NCI-H2029 (cell line): Measurements from ENCODE around the gene PTPRG.

ENCODE experiments used
- DNase-seq: peaks from one replicate; lab custom pipeline; 2025; lab: John Stamatoyannopoulos, UW

Gene PTPRG

GRCh38 chr3:61932499-61932898 is 371.1 kb downstream of the PTPRG start:
- DNase-seq: no peak

- DNase-seq: no peak
Observed at GRCh38 chr3:61933798-61934504, 372.6 kb downstream of the PTPRG start.

DNA sequence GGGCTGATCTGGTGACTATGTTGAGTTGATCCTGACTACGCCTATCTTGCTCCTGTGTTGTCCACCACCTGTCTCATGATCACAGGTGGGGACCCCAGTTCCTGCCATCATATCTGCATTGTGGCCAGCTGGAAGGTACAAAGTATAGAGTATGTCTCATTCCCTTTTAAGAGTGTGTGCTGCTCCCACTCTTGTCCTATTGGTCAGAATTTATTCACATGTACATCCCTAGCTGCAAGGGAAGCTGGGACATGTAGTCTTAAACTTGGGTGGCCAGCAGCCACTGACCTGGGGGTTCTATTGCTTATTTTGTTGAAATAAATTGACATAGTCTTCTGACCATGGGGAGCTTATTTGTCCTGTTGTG is 373.1 kb downstream of the PTPRG start:
- no peak for DNase-seq

DNA sequence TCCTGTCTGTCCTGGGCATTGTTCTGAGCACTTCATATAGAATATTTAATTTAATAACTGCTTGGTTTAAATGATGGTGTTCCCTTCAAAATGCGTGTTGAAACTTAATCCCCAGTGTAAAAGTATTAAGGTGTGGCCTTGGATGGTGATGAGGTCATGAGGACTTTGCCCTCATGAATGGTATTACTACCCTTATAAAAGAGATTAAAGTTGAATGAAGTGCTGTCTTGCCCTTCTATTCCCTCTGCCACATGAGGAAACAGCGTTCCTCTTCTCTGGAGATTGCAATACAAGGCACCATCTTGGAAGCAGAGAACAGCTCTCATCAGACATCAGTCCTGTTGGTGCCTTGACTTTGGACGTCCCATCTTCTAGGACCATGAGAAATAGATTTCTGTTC is 374.4 kb downstream of the PTPRG start:
- DNase-seq: no peak

DNA sequence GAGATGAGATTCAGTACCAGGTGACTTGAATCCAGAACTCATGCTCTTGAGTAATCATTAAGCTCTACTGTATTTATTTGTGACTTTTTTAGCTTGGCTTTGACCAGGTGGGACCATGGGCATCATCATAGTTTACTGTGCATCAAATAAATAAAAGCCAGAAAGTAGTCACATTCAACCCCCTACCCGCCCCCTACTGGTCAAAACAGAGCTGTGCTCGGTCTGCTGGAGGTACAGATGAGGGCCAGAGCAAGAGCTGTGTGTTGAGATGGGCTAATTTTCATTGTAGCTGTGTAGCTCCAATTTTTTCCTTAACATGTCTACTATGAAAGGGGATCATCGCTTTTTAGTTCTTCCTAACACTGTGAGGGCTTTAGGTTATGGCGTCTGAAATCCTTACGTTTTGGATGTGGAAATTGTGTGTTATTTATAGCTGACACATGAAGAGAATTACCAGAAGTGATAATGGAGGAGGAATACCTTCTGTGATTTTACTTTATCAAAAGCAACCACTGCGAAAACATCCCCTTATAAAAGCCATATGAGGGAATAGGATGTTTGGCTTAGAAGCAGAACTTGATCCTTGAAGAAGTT is 375.1 kb downstream of the PTPRG start:
- no peak for DNase-seq

GRCh38 chr3:61937477-61937876 is 376.1 kb downstream of the PTPRG start:
- no peak for DNase-seq

GRCh38 chr3:61938878-61939549 is 377.6 kb downstream of the PTPRG start:
- DNase-seq: no peak

GRCh38 chr3:61940236-61940635 is 378.9 kb downstream of the PTPRG start:
- DNase-seq: no peak

DNA sequence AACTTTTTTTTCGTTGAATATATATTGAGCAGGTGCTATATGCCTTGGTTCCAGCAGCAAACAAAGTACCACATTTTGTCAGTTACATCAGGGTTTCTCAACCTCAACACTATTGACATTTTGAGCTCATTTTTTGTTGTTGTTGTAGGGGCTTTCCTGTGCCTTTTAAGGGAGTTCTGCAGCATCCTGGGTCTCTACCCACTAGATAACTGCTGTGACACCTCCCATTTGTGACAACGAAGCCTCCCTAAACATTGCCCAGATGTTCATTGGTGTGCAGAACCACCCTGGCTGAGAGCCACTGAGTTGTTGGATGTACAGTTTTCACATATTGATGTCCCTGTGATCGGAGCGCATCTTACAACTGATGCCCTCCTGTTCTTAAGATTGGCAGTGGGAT is 382.6 kb downstream of the PTPRG start:
- DNase-seq: no peak

GRCh38 chr3:61944726-61945125 is 383.4 kb downstream of the PTPRG start:
- no peak for DNase-seq

DNA sequence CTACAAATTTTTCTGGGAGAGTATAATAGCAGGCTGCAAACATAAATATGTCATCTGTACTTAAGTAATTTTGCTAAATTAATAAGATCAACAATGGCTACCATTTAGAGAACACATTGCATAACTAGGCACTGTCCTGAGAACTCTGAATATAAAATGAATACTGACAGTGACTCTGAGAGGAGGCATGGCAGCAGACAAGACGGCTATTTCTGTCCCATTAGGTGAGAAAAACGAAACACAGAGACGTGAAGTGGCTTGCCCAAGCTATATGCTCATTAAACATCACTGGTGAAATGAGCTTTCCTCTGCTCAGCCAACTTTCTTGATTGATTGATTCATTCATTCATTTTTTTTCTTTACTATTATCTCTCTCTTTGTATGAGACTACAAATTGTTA is 384.3 kb downstream of the PTPRG start:
- DNase-seq: no peak

GRCh38 chr3:61946570-61947324 is 385.4 kb downstream of the PTPRG start:
- no peak for DNase-seq

DNA sequence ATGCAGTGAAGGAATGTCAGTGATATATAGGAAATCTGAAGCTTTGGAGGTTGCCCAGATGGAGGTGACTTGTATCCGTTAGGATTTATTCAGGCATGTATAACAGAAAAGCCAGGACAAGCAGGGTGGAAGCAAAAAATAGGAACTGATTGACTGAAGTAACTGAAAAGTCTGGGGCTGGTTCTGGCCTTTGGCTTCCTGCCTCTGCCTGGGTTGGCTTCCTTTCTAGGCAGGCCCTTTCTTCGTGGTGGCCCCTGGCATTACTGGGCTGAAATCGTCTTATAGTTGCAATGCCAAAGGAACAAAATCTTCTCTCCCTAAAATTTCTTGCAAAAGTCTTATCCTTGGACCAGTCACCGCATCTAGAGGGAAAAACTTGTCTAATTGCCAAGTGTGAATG is 386.1 kb downstream of the PTPRG start:
- no peak for DNase-seq

DNA sequence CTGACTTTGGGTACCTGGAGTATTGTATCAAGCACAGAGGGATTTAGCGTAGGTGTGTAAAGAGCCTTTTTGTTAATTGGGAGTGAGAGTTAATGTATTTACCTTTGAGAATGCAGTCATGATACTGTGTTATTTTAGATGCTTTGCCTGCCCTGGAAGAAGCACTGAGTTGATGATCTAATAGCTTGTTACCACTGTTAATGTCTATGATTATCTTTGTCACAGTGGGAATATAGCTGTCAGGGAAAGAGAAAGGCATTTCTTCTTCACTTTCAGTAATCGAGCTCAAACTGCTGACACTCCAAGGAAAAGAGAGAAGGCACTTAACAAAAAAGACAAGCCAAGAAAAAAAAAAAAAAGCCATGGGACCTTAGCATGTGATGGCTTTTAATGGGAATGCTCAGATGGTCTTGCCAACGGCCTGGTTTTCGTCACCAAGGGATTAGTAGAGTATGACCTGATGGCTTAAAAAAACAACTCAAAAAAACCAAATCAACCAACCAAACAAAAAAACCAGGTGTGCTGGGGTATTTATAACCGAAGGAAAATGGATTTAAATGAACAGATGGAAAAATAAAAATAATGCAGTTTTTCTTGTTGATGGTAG is 387.4 kb downstream of the PTPRG start:
- DNase-seq: no peak

GRCh38 chr3:61954097-61954540 is 392.7 kb downstream of the PTPRG start:
- DNase-seq: no peak

- no peak for DNase-seq
Observed at GRCh38 chr3:61955483-61955882, 394.1 kb downstream of the PTPRG start.

GRCh38 chr3:61956236-61956635 is 394.9 kb downstream of the PTPRG start:
- DNase-seq: no peak

DNA sequence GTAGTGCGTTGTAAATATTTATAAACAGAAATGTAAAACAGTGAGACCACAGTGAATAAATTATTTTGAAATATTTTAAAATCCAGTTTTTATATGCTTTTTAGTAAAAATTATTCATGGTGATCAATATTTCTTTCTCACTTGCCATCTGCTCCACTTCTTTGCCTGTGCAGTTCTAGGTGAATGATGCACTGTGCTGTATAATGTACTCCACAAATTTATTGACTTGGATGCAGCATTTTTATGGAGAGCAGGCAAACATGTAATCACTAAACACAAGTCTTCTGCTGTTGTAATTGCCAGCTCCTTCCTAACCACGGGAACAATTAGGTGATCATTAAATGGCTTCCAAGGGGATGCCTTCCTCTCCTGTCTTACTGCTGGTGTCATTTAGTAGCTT is 395.9 kb downstream of the PTPRG start:
- no peak for DNase-seq

DNA sequence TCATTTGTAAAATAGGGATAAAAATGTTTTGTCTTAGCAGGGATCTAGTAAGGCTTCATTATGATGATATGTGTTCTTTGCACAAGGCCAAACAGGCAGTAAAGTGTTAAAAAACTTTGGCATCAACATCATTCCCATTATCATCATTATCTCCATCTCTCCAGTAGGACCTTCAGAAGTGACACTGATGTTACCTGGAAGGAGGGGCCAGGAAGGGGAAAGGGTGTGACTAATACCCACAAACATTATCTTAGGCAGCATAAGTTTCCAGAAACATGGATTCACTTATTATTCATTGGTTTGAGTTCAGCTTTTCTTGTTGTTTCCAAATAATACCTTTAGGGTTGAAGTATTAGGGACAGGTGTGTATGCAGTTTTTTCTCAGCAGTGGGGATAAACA is 399.6 kb downstream of the PTPRG start:
- DNase-seq: no peak

- no peak for DNase-seq
Observed at GRCh38 chr3:61961900-61962299, 400.5 kb downstream of the PTPRG start.

GRCh38 chr3:61964566-61964965 is 403.2 kb downstream of the PTPRG start:
- no peak for DNase-seq

DNA sequence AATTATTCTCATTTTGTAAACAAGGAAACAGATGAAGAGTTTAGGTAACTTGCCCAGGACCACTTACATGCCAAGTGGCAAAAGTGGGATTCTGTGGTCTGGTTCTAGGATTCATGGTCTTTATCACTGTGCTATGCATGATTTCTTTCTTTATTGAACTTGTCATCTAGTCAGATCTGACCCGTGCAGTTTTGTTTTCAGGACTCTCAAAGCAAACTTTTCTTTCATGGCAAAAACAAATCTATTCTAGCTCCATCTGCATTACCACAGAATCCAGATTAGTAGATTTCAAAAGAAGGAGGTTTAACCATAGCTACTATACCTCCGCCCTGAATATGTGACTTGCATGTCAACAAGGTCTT is 404.4 kb downstream of the PTPRG start:
- no peak for DNase-seq
